IPS-18a (cell line): ENCODE measurements around the gene ALPK1.

Experiments used
- H3K27ac ChIP-seq: one replicate; pipeline ENCODE4 v1.5.1; 2013; ENCODE audit warnings: low read length
- H3K27me3 ChIP-seq: one replicate; pipeline ENCODE4 v1.6.1; 2013; ENCODE audit warnings: mild to moderate bottlenecking, low read length; ENCODE audit not compliant: control insufficient read depth, insufficient read depth
- H3K36me3 ChIP-seq: one replicate; pipeline ENCODE4 v1.6.1; 2013; ENCODE audit warnings: low read depth, low read length; ENCODE audit not compliant: control insufficient read depth
- H3K4me1 ChIP-seq: one replicate; pipeline ENCODE4 v1.6.1; 2013; ENCODE audit warnings: low read depth, low read length; ENCODE audit not compliant: control insufficient read depth
- H3K4me3 ChIP-seq: one replicate; pipeline ENCODE4 v1.5.1; 2013; ENCODE audit warnings: low read length
- H3K9ac ChIP-seq: one replicate; pipeline ENCODE4 v1.6.1; 2013; ENCODE audit warnings: mild to moderate bottlenecking, low read length, moderate library complexity
- H3K9me3 ChIP-seq: one replicate; pipeline ENCODE4 v1.6.1; 2013; ENCODE audit warnings: low read depth, low read length; ENCODE audit not compliant: control insufficient read depth

The ALPK1 gene

GRCh38 chr4:112318239-112319142, 21.3 kb downstream of the ALPK1 start:
- H3K27ac ChIP-seq, result no peak overlapping the region
- H3K9me3 ChIP-seq, result no peaks in the 10 kb centered on the region
- H3K4me3 ChIP-seq, result no peak overlapping the region
- H3K4me1 ChIP-seq, result no peaks in the 10 kb centered on the region
- no peaks in the 10 kb centered on the region for H3K27me3 ChIP-seq
- no peaks in the 10 kb centered on the region for H3K36me3 ChIP-seq
- no peak overlapping the region for H3K9ac ChIP-seq

GRCh38 chr4:112321776-112322684, 24.9 kb downstream of the ALPK1 start:
- Histone ChIP-seq H3K9ac (no peak overlapping the region), H3K4me1 (no peaks in the 10 kb centered on the region), H3K27me3 (no peaks in the 10 kb centered on the region), H3K9me3 (no peaks in the 10 kb centered on the region), H3K36me3 (no peaks in the 10 kb centered on the region), H3K27ac (no peak overlapping the region), H3K4me3 (no peak overlapping the region)

- no peaks in the 10 kb centered on the region for H3K27me3 ChIP-seq
- H3K36me3 ChIP-seq, result no peaks in the 10 kb centered on the region
- no peaks in the 10 kb centered on the region for H3K4me1 ChIP-seq
- H3K9me3 ChIP-seq, result no peaks in the 10 kb centered on the region
- no peak overlapping the region for H3K27ac ChIP-seq
- H3K9ac ChIP-seq, result no peak overlapping the region
- no peak overlapping the region for H3K4me3 ChIP-seq
These were observed 25.7 kb downstream of the ALPK1 start for GRCh38 chr4:112322866-112323265.

- Histone ChIP-seq H3K9me3 (no peaks in the 10 kb centered on the region), H3K9ac (no peak overlapping the region), H3K27me3 (peaks cover 13% of the 10 kb centered on the region), H3K4me3 (no peak overlapping the region), H3K36me3 (no peaks in the 10 kb centered on the region), H3K4me1 (no peaks in the 10 kb centered on the region), H3K27ac (no peak overlapping the region)
These were observed 28.4 kb downstream of the ALPK1 start for GRCh38 chr4:112325530-112325929.

GRCh38 chr4:112327965-112328733, 31.0 kb downstream of the ALPK1 start:
- Histone ChIP-seq H3K9ac (no peak overlapping the region), H3K27me3 (peaks cover 13% of the 10 kb centered on the region), H3K9me3 (no peaks in the 10 kb centered on the region), H3K4me3 (no peak overlapping the region), H3K27ac (no peak overlapping the region), H3K36me3 (no peaks in the 10 kb centered on the region), H3K4me1 (no peaks in the 10 kb centered on the region)

GRCh38 chr4:112328734-112329130, 31.6 kb downstream of the ALPK1 start:
- Histone ChIP-seq H3K4me1 (no peaks in the 10 kb centered on the region), H3K9ac (no peak overlapping the region), H3K9me3 (no peaks in the 10 kb centered on the region), H3K27me3 (peaks cover 13% of the 10 kb centered on the region), H3K4me3 (no peak overlapping the region), H3K36me3 (no peaks in the 10 kb centered on the region), H3K27ac (no peak overlapping the region)

- H3K27me3 ChIP-seq, result peaks cover 13% of the 10 kb centered on the region
- H3K27ac ChIP-seq, result no peak overlapping the region
- H3K4me3 ChIP-seq, result no peak overlapping the region
- no peaks in the 10 kb centered on the region for H3K36me3 ChIP-seq
- no peaks in the 10 kb centered on the region for H3K9me3 ChIP-seq
- H3K9ac ChIP-seq, result no peak overlapping the region
- H3K4me1 ChIP-seq, result no peaks in the 10 kb centered on the region
These were observed 32.7 kb downstream of the ALPK1 start for GRCh38 chr4:112329672-112330375.

- H3K9me3 ChIP-seq, result no peaks in the 10 kb centered on the region
- H3K27ac ChIP-seq, result no peak overlapping the region
- no peak overlapping the region for H3K4me3 ChIP-seq
- H3K9ac ChIP-seq, result no peak overlapping the region
- no peaks in the 10 kb centered on the region for H3K4me1 ChIP-seq
- no peaks in the 10 kb centered on the region for H3K36me3 ChIP-seq
- peaks cover 13% of the 10 kb centered on the region for H3K27me3 ChIP-seq
These were observed 33.8 kb downstream of the ALPK1 start for GRCh38 chr4:112330921-112331320.

- no peak overlapping the region for H3K9ac ChIP-seq
- H3K4me3 ChIP-seq, result no peak overlapping the region
- no peaks in the 10 kb centered on the region for H3K9me3 ChIP-seq
- H3K36me3 ChIP-seq, result no peaks in the 10 kb centered on the region
- no peak overlapping the region for H3K27ac ChIP-seq
- no peaks in the 10 kb centered on the region for H3K4me1 ChIP-seq
- H3K27me3 ChIP-seq, result peaks cover 13% of the 10 kb centered on the region
These were observed 35.2 kb downstream of the ALPK1 start for GRCh38 chr4:112332398-112332797.

- H3K4me3 ChIP-seq, result no peak overlapping the region
- H3K36me3 ChIP-seq, result no peaks in the 10 kb centered on the region
- H3K27me3 ChIP-seq, result peaks cover 54% of the 10 kb centered on the region
- H3K27ac ChIP-seq, result no peak overlapping the region
- H3K4me1 ChIP-seq, result peaks cover 42% of the 10 kb centered on the region
- no peak overlapping the region for H3K9ac ChIP-seq
- no peaks in the 10 kb centered on the region for H3K9me3 ChIP-seq
These were observed 42.9 kb downstream of the ALPK1 start for GRCh38 chr4:112340023-112340422.
